ENCODE data around the gene BRD2.

Gene BRD2

DNA sequence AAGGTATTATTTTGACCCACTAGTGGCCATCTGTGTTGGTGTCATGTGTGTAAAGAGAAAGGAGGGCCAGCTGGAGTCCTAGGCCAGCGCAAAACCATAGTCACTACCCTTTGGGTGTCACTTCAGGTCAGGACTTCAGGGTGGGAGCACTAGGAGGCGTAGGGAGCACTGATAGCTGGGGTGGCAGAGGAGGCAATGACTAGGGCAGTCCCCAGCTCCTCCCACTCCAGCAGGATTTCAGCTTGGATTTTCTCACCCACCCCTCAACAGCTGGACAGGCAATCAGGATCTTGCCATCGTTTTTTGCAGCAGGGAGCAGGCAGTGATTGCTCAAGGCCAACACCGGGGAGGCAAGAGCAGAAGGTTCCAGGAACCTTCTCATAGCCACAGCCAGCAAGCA lies 45.2 kb downstream of the BRD2 start:
- Histone ChIP-seq H3K4me3 (ENCODE audit: low read depth, low read length) (no peak overlapping the region), H3K9me3 (ENCODE audit: control insufficient read depth, insufficient read depth, low read length) (no peaks in the 10 kb centered on the region), H3K4me1 (ENCODE audit: control insufficient read depth, insufficient read depth, low read length) (peaks cover 10% of the 10 kb centered on the region), H3K36me3 (ENCODE audit: control insufficient read depth, insufficient read depth, low read length) (no peaks in the 10 kb centered on the region), H3K27me3 (ENCODE audit: control insufficient read depth, insufficient read depth, low read length) (no peaks in the 10 kb centered on the region), H3K9ac (ENCODE audit: low read depth, low read length) (no peak overlapping the region)

GRCh38 chr6:33014841-33015634 lies 46.6 kb downstream of the BRD2 start:
- H3K36me3 ChIP-seq (ENCODE audit: control insufficient read depth, insufficient read depth, low read length), result no peaks in the 10 kb centered on the region
- no peak overlapping the region for H3K4me3 ChIP-seq (ENCODE audit: low read depth, low read length)
- no peaks in the 10 kb centered on the region for H3K27me3 ChIP-seq (ENCODE audit: control insufficient read depth, insufficient read depth, low read length)
- peaks cover 10% of the 10 kb centered on the region for H3K4me1 ChIP-seq (ENCODE audit: control insufficient read depth, insufficient read depth, low read length)
- H3K9ac ChIP-seq (ENCODE audit: low read depth, low read length), result no peak overlapping the region
- no peaks in the 10 kb centered on the region for H3K9me3 ChIP-seq (ENCODE audit: control insufficient read depth, insufficient read depth, low read length)

- no peak overlapping the region for H3K9ac ChIP-seq (ENCODE audit: low read depth, low read length)
- H3K9me3 ChIP-seq (ENCODE audit: control insufficient read depth, insufficient read depth, low read length), result no peaks in the 10 kb centered on the region
- H3K4me3 ChIP-seq (ENCODE audit: low read depth, low read length), result no peak overlapping the region
- H3K36me3 ChIP-seq (ENCODE audit: control insufficient read depth, insufficient read depth, low read length), result no peaks in the 10 kb centered on the region
- no peaks in the 10 kb centered on the region for H3K27me3 ChIP-seq (ENCODE audit: control insufficient read depth, insufficient read depth, low read length)
- peaks cover 4% of the 10 kb centered on the region for H3K4me1 ChIP-seq (ENCODE audit: control insufficient read depth, insufficient read depth, low read length)
Observed at GRCh38 chr6:33015798-33016197, 47.4 kb downstream of the BRD2 start.

DNA sequence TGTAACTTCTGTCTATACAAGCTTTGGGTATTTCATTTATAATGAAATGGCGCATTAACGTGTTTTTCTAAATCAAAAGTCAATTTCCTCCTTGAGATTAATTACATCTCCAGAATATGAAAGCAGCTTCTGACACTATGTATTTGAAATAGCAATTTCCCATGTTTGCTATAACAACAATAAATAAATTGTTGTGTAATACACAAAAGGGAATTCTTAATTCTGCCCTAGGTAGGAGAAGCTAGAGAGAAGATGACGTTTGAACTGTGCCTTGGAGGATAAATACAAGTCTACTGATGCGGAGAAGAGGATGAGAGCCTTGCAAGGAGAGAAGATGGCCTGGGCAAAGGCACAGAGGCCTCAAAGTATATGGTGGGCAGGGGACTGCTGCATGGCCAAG lies 48.6 kb downstream of the BRD2 start:
- Histone ChIP-seq H3K9me3 (ENCODE audit: control insufficient read depth, insufficient read depth, low read length) (no peaks in the 10 kb centered on the region), H3K4me1 (ENCODE audit: control insufficient read depth, insufficient read depth, low read length) (no peaks in the 10 kb centered on the region), H3K27me3 (ENCODE audit: control insufficient read depth, insufficient read depth, low read length) (no peaks in the 10 kb centered on the region), H3K9ac (ENCODE audit: low read depth, low read length) (no peak overlapping the region), H3K4me3 (ENCODE audit: low read depth, low read length) (no peak overlapping the region), H3K36me3 (ENCODE audit: control insufficient read depth, insufficient read depth, low read length) (no peaks in the 10 kb centered on the region)

- Histone ChIP-seq H3K27me3 (ENCODE audit: control insufficient read depth, insufficient read depth, low read length) (no peaks in the 10 kb centered on the region), H3K4me1 (ENCODE audit: control insufficient read depth, insufficient read depth, low read length) (no peaks in the 10 kb centered on the region), H3K36me3 (ENCODE audit: control insufficient read depth, insufficient read depth, low read length) (no peaks in the 10 kb centered on the region), H3K9ac (ENCODE audit: low read depth, low read length) (no peak overlapping the region), H3K9me3 (ENCODE audit: control insufficient read depth, insufficient read depth, low read length) (no peaks in the 10 kb centered on the region), H3K4me3 (ENCODE audit: low read depth, low read length) (no peak overlapping the region)
Observed at GRCh38 chr6:33017694-33018353, 49.4 kb downstream of the BRD2 start.

GRCh38 chr6:33018418-33018817 lies 50.0 kb downstream of the BRD2 start:
- H3K9ac ChIP-seq (ENCODE audit: low read depth, low read length), result no peak overlapping the region

GRCh38 chr6:33018904-33019303 lies 50.5 kb downstream of the BRD2 start:
- no peaks in the 10 kb centered on the region for H3K27me3 ChIP-seq (ENCODE audit: control insufficient read depth, insufficient read depth, low read length)
- H3K4me1 ChIP-seq (ENCODE audit: control insufficient read depth, insufficient read depth, low read length), result no peaks in the 10 kb centered on the region
- H3K9ac ChIP-seq (ENCODE audit: low read depth, low read length), result no peak overlapping the region
- no peak overlapping the region for H3K4me3 ChIP-seq (ENCODE audit: low read depth, low read length)
- no peaks in the 10 kb centered on the region for H3K9me3 ChIP-seq (ENCODE audit: control insufficient read depth, insufficient read depth, low read length)
- H3K36me3 ChIP-seq (ENCODE audit: control insufficient read depth, insufficient read depth, low read length), result no peaks in the 10 kb centered on the region

More at GRCh38 chr6:33018418-33018817, 50.0 kb downstream of the BRD2 start:
- Histone ChIP-seq H3K9me3 (ENCODE audit: control insufficient read depth, insufficient read depth, low read length) (no peaks in the 10 kb centered on the region), H3K36me3 (ENCODE audit: control insufficient read depth, insufficient read depth, low read length) (no peaks in the 10 kb centered on the region), H3K4me1 (ENCODE audit: control insufficient read depth, insufficient read depth, low read length) (no peaks in the 10 kb centered on the region), H3K27me3 (ENCODE audit: control insufficient read depth, insufficient read depth, low read length) (no peaks in the 10 kb centered on the region), H3K4me3 (ENCODE audit: low read depth, low read length) (no peak overlapping the region)

DNA sequence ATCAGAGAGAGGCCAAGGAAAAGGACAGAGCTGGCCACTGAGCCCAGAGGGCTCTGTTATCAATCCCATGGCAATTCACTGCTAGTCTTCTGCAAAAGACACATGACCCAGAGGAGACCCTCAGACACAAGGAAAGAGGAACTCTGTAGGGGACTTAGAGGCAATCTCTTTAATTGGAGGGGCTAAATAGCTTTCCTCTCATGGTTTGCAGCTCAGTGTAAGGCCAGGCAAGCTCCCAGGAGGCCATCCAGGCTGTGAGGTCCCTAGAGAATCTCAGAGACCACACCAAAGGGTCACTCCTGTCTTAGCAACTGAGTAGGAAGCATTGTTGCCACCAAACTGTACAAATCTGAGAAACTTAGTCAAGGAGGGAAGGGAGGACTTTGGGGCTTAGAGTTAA lies 51.0 kb downstream of the BRD2 start:
- H3K9ac ChIP-seq (ENCODE audit: low read depth, low read length), result no peak overlapping the region
- H3K9me3 ChIP-seq (ENCODE audit: control insufficient read depth, insufficient read depth, low read length), result no peaks in the 10 kb centered on the region
- no peaks in the 10 kb centered on the region for H3K4me1 ChIP-seq (ENCODE audit: control insufficient read depth, insufficient read depth, low read length)
- no peaks in the 10 kb centered on the region for H3K36me3 ChIP-seq (ENCODE audit: control insufficient read depth, insufficient read depth, low read length)
- H3K27me3 ChIP-seq (ENCODE audit: control insufficient read depth, insufficient read depth, low read length), result no peaks in the 10 kb centered on the region
- no peak overlapping the region for H3K4me3 ChIP-seq (ENCODE audit: low read depth, low read length)

DNA sequence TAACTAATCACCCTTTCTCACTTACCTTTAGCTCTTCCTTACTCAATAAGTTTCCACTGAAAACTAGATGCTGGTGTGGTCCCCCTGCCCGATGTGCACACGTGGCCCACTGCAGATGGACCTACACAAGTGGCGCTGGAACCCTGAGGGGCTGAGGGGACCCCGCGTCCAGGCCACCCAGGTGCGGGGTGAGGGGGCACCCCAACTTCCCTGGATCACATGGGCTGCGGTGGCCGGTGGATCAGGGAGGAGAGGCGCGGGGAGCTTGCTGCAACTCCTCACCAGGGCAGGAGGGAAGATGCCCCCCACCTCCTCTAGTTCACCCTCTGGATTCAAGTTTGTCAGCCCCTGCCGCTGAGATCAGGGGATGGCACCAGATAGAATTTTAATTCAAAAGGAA lies 53.5 kb downstream of the BRD2 start:
- Histone ChIP-seq H3K4me1 (ENCODE audit: control insufficient read depth, insufficient read depth, low read length) (no peaks in the 10 kb centered on the region), H3K27me3 (ENCODE audit: control insufficient read depth, insufficient read depth, low read length) (no peaks in the 10 kb centered on the region), H3K4me3 (ENCODE audit: low read depth, low read length) (no peak overlapping the region), H3K9ac (ENCODE audit: low read depth, low read length) (no peak overlapping the region), H3K36me3 (ENCODE audit: control insufficient read depth, insufficient read depth, low read length) (no peaks in the 10 kb centered on the region), H3K9me3 (ENCODE audit: control insufficient read depth, insufficient read depth, low read length) (no peaks in the 10 kb centered on the region)

GRCh38 chr6:33023536-33023935 lies 55.1 kb downstream of the BRD2 start:
- H3K4me3 ChIP-seq (ENCODE audit: low read depth, low read length), result no peak overlapping the region
- H3K9me3 ChIP-seq (ENCODE audit: control insufficient read depth, insufficient read depth, low read length), result no peaks in the 10 kb centered on the region
- no peaks in the 10 kb centered on the region for H3K36me3 ChIP-seq (ENCODE audit: control insufficient read depth, insufficient read depth, low read length)
- no peaks in the 10 kb centered on the region for H3K27me3 ChIP-seq (ENCODE audit: control insufficient read depth, insufficient read depth, low read length)
- no peaks in the 10 kb centered on the region for H3K4me1 ChIP-seq (ENCODE audit: control insufficient read depth, insufficient read depth, low read length)
- no peak overlapping the region for H3K9ac ChIP-seq (ENCODE audit: low read depth, low read length)

- Histone ChIP-seq H3K9ac (ENCODE audit: low read depth, low read length) (no peak overlapping the region), H3K36me3 (ENCODE audit: control insufficient read depth, insufficient read depth, low read length) (no peaks in the 10 kb centered on the region), H3K9me3 (ENCODE audit: control insufficient read depth, insufficient read depth, low read length) (no peaks in the 10 kb centered on the region), H3K27me3 (ENCODE audit: control insufficient read depth, insufficient read depth, low read length) (no peaks in the 10 kb centered on the region), H3K4me1 (ENCODE audit: control insufficient read depth, insufficient read depth, low read length) (no peaks in the 10 kb centered on the region), H3K4me3 (ENCODE audit: low read depth, low read length) (no peak overlapping the region)
Observed at GRCh38 chr6:33024521-33024920, 56.1 kb downstream of the BRD2 start.

GRCh38 chr6:33028220-33028849 lies 59.9 kb downstream of the BRD2 start:
- Histone ChIP-seq H3K36me3 (ENCODE audit: control insufficient read depth, insufficient read depth, low read length) (no peaks in the 10 kb centered on the region), H3K9ac (ENCODE audit: low read depth, low read length) (no peak overlapping the region), H3K4me1 (ENCODE audit: control insufficient read depth, insufficient read depth, low read length) (no peaks in the 10 kb centered on the region), H3K27me3 (ENCODE audit: control insufficient read depth, insufficient read depth, low read length) (no peaks in the 10 kb centered on the region), H3K9me3 (ENCODE audit: control insufficient read depth, insufficient read depth, low read length) (no peaks in the 10 kb centered on the region), H3K4me3 (ENCODE audit: low read depth, low read length) (no peak overlapping the region)

Measured in iPS-15b (cell line).